ENCODE data around the gene ADCY10.

DNA sequence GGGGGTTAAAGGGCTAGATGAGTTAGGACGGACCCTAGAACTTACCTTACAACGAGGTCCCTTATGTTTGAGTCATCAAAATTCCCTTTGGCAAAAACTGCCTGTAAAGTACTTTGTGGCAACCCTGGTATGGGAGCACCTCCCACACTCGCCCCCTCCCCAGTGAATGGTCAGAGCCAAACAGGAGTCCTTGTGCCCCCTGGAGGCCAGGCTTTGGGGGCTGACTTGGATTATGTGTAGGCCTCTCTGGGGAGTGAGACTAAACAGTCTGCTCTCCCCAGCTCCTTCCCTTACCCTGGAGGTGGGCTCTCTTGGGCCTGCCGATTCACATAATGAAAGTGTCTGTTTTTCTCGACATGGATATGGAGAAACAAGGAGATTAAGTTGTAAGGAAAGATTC lies 81.2 kb downstream of the ADCY10 start:
- TF ChIP-seq, protein P1, sequence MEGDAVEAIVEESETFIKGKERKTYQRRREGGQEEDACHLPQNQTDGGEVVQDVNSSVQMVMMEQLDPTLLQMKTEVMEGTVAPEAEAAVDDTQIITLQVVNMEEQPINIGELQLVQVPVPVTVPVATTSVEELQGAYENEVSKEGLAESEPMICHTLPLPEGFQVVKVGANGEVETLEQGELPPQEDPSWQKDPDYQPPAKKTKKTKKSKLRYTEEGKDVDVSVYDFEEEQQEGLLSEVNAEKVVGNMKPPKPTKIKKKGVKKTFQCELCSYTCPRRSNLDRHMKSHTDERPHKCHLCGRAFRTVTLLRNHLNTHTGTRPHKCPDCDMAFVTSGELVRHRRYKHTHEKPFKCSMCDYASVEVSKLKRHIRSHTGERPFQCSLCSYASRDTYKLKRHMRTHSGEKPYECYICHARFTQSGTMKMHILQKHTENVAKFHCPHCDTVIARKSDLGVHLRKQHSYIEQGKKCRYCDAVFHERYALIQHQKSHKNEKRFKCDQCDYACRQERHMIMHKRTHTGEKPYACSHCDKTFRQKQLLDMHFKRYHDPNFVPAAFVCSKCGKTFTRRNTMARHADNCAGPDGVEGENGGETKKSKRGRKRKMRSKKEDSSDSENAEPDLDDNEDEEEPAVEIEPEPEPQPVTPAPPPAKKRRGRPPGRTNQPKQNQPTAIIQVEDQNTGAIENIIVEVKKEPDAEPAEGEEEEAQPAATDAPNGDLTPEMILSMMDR (IDR thresholded peaks at IDR 0.05) = no peak
- TF ChIP-seq POLR2A (IDR thresholded peaks at IDR 0.05) = no peak

Measured in right lobe of liver (tissue), 4 donors.